ENCODE results near the gene BYSL. TPM values are rescaled to one million over a fixed set of nuclear protein-coding genes. Genes with fewer than 3 reads are reported as not detected.

The BYSL gene
- polyA plus RNA-seq, 1 of the 3 experiments (the other 2 are of a cell fraction): 56.0 TPM

GRCh38 chr6:41917528-41917927 lies 3.8 kb upstream of the BYSL start (continued):
- TF ChIP-seq, protein P1, sequence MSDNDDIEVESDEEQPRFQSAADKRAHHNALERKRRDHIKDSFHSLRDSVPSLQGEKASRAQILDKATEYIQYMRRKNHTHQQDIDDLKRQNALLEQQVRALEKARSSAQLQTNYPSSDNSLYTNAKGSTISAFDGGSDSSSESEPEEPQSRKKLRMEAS (IDR thresholded peaks at IDR 0.05; ENCODE audit: low read depth): peak; percentile 53; the same call in 1 of the 2 replicates
- TF ChIP-seq, protein P2, sequence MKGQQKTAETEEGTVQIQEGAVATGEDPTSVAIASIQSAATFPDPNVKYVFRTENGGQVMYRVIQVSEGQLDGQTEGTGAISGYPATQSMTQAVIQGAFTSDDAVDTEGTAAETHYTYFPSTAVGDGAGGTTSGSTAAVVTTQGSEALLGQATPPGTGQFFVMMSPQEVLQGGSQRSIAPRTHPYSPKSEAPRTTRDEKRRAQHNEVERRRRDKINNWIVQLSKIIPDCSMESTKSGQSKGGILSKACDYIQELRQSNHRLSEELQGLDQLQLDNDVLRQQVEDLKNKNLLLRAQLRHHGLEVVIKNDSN (IDR thresholded peaks at IDR 0.05; ENCODE audit: borderline replicate concordance, low read depth): no peak
- no peak for TF ChIP-seq YY1 (IDR thresholded peaks at IDR 0.05; ENCODE audit: low read depth)
- no peak for TF ChIP-seq CHD2 (IDR thresholded peaks at IDR 0.05; ENCODE audit: low read length, partially characterized antibody)

- Histone ChIP-seq H3K9me2 (no peaks in the 10 kb centered on the region), H3K27ac (ENCODE audit: low read depth in 2 of 2, low read length in 1 of 2) (peak overlapping the region; percentile 96 to 99), H3K9me3 (no peaks in the 10 kb centered on the region), H4K20me1 (ENCODE audit: insufficient read depth) (no peaks in the 10 kb centered on the region), H2AFZ (ENCODE audit: low read depth) (peak overlapping the region; percentile 85; the same call in 1 of the 2 replicates), H3K9ac (peak overlapping the region; percentile 98), H3K4me3 (ENCODE audit: low read depth in 2 of 2, low read length in 1 of 2) (peak overlapping the region; percentile 55 to 99), H3K4me2 (peak overlapping the region; percentile 81), H3K36me3 (replicated peaks in 1 of 2; ENCODE audit: control insufficient read depth in 1 of 2, insufficient read depth in 2 of 2, low read length in 1 of 2) (peaks cover 6 to 9% of the 10 kb centered on the region in 2 experiments), H3K79me2 (ENCODE audit: insufficient read depth) (peaks cover 88% of the 10 kb centered on the region), H3K4me1 (ENCODE audit: control insufficient read depth in 1 of 2, insufficient read depth in 2 of 2, low read depth in 1 of 2, low read length in 1 of 2) (peaks cover 14 to 18% of the 10 kb centered on the region in 2 experiments; a peak in 3 of 4 replicates), H3K27me3 (ENCODE audit: insufficient read depth) (no peaks in the 10 kb centered on the region), H3F3A (replicated peaks; ENCODE audit: insufficient read depth) (peaks cover 7% of the 10 kb centered on the region)
- TF ChIP-seq MXI1 (IDR thresholded peaks at IDR 0.05; ENCODE audit: low read depth, low read length) (no peak), USF2 (IDR thresholded peaks at IDR 0.05; ENCODE audit: borderline replicate concordance, low read depth, low read length) (no peak), RXRA (IDR thresholded peaks at IDR 0.05; ENCODE audit: borderline replicate concordance, low read depth) (no peak), RFX5 (IDR thresholded peaks at IDR 0.05; ENCODE audit: low read length) (no peak), NFIC (IDR thresholded peaks at IDR 0.05; ENCODE audit: borderline replicate concordance) (no peak), MEF2A (IDR thresholded peaks at IDR 0.05; ENCODE audit: borderline replicate concordance, low read depth) (no peak), FOXM1 (IDR thresholded peaks at IDR 0.05; ENCODE audit: low read depth) (no peak), ELF1 (IDR thresholded peaks at IDR 0.05) (no peak), FOXJ3 (CRISPR knock-in tag; IDR thresholded peaks at IDR 0.05) (no peak), RAD21 (IDR thresholded peaks at IDR 0.05; ENCODE audit: low read length) (no peak), GATA2 (CRISPR knock-in tag; IDR thresholded peaks at IDR 0.05) (no peak), GABPA (IDR thresholded peaks at IDR 0.05; ENCODE audit: low read depth) (no peak)
- TF ChIP-seq, protein P3, sequence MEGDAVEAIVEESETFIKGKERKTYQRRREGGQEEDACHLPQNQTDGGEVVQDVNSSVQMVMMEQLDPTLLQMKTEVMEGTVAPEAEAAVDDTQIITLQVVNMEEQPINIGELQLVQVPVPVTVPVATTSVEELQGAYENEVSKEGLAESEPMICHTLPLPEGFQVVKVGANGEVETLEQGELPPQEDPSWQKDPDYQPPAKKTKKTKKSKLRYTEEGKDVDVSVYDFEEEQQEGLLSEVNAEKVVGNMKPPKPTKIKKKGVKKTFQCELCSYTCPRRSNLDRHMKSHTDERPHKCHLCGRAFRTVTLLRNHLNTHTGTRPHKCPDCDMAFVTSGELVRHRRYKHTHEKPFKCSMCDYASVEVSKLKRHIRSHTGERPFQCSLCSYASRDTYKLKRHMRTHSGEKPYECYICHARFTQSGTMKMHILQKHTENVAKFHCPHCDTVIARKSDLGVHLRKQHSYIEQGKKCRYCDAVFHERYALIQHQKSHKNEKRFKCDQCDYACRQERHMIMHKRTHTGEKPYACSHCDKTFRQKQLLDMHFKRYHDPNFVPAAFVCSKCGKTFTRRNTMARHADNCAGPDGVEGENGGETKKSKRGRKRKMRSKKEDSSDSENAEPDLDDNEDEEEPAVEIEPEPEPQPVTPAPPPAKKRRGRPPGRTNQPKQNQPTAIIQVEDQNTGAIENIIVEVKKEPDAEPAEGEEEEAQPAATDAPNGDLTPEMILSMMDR (IDR thresholded peaks at IDR 0.05): no peak
- TF ChIP-seq, protein P1 (IDR thresholded peaks at IDR 0.05; ENCODE audit: low read depth): no peak
- ChIA-PET CTCF (interaction anchor here (0.8 to 5.4 kb wide), 21 partner anchors 9 to 626 kb away, joined by 3 to 70 read pairs (median 6); partner anchors contain the start of genes TAF8, TOMM6 and USP49), POLR2A (interaction anchor here (1.0 to 1.5 kb wide), 6 partner anchors 18 to 134 kb away, joined by 3 to 14 read pairs (median 5); partner anchors contain the start of genes TAF8 and TOMM6)
- no peak for DNase-seq
- WGBS (ENCODE audit: low lambda C conversion rate): 3% methylated on average over 19 of the region's 20 CpGs
These were observed 356 bp downstream of the BYSL start for GRCh38 chr6:41921712-41921998.

Measured in SK-N-SH (cell line).